Germinal center (tissue), 1 donor: Measurements from ENCODE around the gene HRC.
"Not testable (repeated sequence)": the region's sequence is repeated elsewhere in the genome, so short reads cannot be mapped to it uniquely, and the experiment has no call there.

Source experiments
- DNase-seq: peaks from one replicate; pipeline ENCODE4 v3.0.0; 2012; ENCODE audit warnings: mixed read lengths, low spot score

Gene HRC

GRCh38 chr19:49135686-49136085 lies 19.5 kb downstream of the HRC start:
- no peak for DNase-seq

GRCh38 chr19:49133621-49134454 lies 21.4 kb downstream of the HRC start:
- peak; percentile 54 for DNase-seq

GRCh38 chr19:49132974-49133609 lies 22.1 kb downstream of the HRC start:
- DNase-seq: no peak

GRCh38 chr19:49130325-49130724 lies 24.9 kb downstream of the HRC start:
- DNase-seq: no peak

- DNase-seq: no peak
These were observed 26.0 kb downstream of the HRC start for GRCh38 chr19:49129238-49129583.

- no peak for DNase-seq
These were observed 26.5 kb downstream of the HRC start for GRCh38 chr19:49128545-49129237.

- DNase-seq: peak; percentile 99
These were observed 27.3 kb downstream of the HRC start for GRCh38 chr19:49127674-49128544.

- DNase-seq: not testable (repeated sequence)
These were observed 28.0 kb downstream of the HRC start for GRCh38 chr19:49127225-49127624.

- DNase-seq: no peak
These were observed 28.6 kb downstream of the HRC start for GRCh38 chr19:49126575-49126974.

GRCh38 chr19:49125025-49125731 lies 30.0 kb downstream of the HRC start:
- DNase-seq: no peak

GRCh38 chr19:49123285-49123684 lies 31.9 kb downstream of the HRC start:
- not testable (repeated sequence) for DNase-seq

GRCh38 chr19:49121841-49122240 lies 33.4 kb downstream of the HRC start:
- not testable (repeated sequence) for DNase-seq

- no peak for DNase-seq
These were observed 34.3 kb downstream of the HRC start for GRCh38 chr19:49120868-49121267.

GRCh38 chr19:49120325-49120683 lies 34.9 kb downstream of the HRC start:
- DNase-seq: no peak

- DNase-seq: peak; percentile 33
These were observed 35.5 kb downstream of the HRC start, which contains the start of gene PPFIA3 for GRCh38 chr19:49119411-49120324. Gene PPFIA3, plus strand, starts transcription at chr19:49119544. Its CDS starts 8,330 bp downstream, at chr19:49127874.

- peak; percentile 99 for DNase-seq
These were observed 36.4 kb downstream of the HRC start, which contains the start of gene C19orf73 for GRCh38 chr19:49118565-49119410. Gene C19orf73, minus strand, starts transcription at chr19:49119143. Its CDS starts 121 bp downstream, at chr19:49119022.

- no peak for DNase-seq
These were observed 37.3 kb downstream of the HRC start for GRCh38 chr19:49117677-49118564.

- no peak for DNase-seq
These were observed 38.7 kb downstream of the HRC start for GRCh38 chr19:49116544-49116943.
